HG02610 (cell line): Measurements from ENCODE around the gene IGLL1.
"Not testable (repeated sequence)": the region's sequence is repeated elsewhere in the genome, so short reads cannot be mapped to it uniquely, and the experiment has no call there.

Experiments used
- ATAC-seq: cut with Tn5 transposase; IDR thresholded peaks from one replicate; pipeline ENCODE4 v1.9.1; 2021; ENCODE audit warnings: mild to moderate bottlenecking, moderate library complexity; ENCODE audit not compliant: unreplicated experiment

Gene IGLL1

DNA sequence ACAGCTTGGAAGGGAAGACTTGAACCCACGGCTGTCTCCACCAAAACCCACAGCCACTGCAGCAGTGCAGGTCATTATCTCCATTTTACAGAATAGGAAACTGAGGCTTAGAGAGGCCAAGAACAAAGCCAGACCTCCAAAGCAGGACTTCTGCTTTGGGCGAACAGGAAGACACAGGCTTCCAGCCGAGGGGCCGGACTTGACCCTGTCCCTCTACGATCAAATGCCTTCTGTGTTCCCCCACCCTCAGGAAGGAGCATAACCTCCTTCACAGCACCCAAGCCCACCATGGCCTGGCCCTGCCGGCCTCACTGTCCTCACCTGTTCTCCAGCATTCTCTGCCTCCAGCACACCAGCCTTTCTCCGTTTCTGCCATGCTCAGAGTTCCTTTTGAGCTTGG, 15.8 kb downstream of the IGLL1 start:
- ATAC-seq: no peak

- no peak for ATAC-seq
Observed at GRCh38 chr22:23563111-23563510, 17.0 kb downstream of the IGLL1 start.

- ATAC-seq: no peak
Observed at GRCh38 chr22:23562186-23562585, 17.9 kb downstream of the IGLL1 start.

DNA sequence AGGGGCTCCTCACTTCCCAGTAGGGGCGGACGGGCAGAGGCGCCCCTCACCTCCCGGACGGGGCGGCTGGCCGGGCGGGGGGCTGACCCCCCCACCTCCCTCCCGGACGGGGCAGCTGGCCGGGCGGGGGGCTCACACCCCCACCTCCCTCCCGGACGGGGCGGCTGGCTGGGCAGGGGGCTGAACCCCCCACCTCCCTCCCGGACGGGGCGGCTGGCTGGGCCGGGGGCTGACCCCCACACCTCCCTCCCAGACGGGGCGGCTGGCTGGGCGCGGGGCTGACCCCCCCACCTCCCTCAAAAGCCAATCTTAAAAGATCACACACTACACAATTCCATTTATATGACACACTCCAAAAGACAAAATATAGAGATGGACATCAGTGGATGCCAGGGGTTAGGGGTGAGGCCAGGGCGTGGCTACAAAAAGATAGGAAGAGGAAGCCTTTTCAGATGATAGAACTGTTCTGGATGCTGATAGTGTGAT, 19.0 kb downstream of the IGLL1 start:
- ATAC-seq: not testable (repeated sequence)

DNA sequence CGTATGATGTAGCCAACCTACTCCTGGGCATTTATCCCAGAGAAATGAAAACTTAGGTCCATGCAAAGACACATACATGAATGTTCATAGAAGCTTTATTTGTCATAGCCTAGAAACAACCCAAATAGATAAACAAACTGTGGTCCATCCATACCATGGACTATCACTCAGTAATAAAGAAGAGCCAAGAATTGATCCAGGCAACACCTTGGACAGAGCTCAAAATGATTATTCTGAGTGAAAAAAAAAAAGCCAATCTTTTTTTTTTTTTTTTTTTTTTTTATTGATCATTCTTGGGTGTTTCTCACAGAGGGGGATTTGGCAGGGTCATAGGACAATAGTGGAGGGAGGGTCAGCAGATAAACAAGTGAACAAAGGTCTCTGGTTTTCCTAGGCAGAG, 19.9 kb downstream of the IGLL1 start:
- not testable (repeated sequence) for ATAC-seq

GRCh38 chr22:23557467-23557866, 22.6 kb downstream of the IGLL1 start:
- no peak for ATAC-seq

- ATAC-seq: no peak
Observed at GRCh38 chr22:23557036-23557435, 23.1 kb downstream of the IGLL1 start.

DNA sequence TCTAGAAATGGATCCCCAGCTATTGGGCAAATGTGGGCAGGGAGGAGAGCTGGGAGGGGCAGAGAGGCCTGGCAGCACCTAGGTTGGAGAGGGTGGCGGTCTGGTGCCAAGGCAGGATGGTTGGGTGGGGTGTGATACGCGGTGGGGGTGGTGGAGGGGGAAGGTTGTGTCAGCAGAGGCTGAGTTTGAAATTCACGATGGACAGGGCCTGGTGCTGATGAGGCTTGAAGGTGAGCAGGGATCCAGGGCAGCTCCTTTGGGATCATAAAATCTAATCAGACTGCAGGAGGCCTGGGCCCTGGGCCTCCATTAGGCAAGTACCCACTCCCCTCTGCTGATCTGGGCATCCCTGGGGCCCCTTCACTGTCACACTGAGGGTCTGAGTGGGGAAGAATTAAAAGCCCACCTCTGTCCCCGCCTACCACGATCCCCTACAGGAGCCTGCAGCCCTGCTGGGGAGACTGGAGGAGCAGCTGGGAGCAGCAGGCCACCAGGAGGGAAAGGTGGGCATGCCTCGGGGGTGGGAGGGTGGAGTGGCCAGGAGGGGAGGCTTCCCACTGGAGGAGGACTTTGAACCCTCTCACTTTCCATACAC, 24.0 kb downstream of the IGLL1 start:
- ATAC-seq: no peak

DNA sequence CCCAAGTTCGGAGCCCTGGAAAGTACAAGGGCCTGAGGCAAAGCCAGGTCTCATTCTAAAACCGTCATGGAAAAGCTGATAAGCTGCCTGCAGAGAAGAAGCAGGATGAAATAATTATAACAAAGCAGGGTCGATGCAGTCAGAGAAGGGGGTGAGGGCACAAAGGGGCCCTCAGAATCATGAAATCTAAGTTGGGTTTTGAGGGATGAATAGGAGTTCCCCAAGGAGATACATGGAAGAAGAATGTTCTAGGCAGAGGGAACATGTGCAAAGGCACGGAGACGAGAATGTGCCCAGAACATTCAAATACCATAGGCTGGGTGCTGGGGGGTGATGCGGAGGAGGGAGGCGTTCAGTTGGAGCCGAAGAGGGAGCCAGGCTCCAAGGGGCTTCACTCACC, 25.0 kb downstream of the IGLL1 start:
- ATAC-seq: no peak

GRCh38 chr22:23553924-23554870, 25.9 kb downstream of the IGLL1 start:
- no peak for ATAC-seq

GRCh38 chr22:23553438-23553837, 26.7 kb downstream of the IGLL1 start:
- ATAC-seq: no peak

DNA sequence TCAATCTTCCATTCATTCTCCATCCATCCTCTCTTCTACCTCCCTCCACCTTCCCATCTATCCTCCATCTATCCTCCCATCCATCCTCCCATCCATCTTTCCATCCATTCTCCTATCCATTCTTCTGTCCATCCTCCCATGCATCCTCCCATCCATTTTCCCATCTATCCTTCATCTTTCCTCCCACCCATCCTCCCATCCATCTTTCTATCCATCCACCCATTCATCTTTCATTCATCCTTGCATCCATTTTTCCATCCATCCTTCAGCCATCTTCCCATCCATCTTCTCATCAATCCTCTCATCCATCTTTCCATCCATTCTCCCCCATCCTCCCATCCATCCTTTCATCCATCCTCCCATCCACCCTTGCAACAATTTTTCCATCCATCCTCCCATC, 27.5 kb downstream of the IGLL1 start:
- no peak for ATAC-seq

- ATAC-seq: no peak
Observed at GRCh38 chr22:23551385-23551784, 28.7 kb downstream of the IGLL1 start.

- ATAC-seq: no peak
Observed at GRCh38 chr22:23550049-23550650, 29.9 kb downstream of the IGLL1 start.

GRCh38 chr22:23549198-23549595, 30.9 kb downstream of the IGLL1 start:
- ATAC-seq: no peak

DNA sequence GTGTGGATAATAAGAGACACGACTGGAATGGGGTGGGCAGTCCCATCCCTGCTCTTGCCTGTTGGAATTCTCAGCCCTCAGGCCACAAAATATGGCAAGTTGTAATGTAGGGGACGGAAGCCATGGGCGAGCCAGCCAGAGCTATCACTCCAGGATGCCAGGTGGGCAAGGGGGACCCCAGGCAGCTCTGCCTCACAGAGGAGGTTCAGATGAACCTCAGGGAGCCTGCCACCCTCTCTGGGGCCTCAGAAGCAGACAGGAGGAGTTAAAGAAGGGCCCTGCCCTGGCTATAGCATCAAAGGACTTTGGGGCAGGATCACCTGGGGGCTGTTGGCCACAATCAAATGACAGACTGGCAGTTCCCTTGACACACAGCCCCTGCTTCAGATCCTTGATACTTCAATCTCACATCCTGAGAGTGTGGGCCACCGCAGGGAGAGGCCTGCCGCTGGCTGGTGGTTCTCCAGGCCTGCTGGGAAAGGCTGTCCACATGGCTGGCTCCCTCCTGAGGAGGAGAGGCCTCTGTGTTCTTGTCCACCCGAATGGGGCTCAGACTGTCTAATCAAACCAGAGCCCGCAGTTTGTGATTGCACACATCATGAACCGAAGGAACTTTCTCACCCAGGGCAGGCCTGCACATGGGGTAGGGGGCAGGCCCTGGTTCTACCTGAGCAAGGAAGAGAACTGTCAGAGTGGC, 31.4 kb downstream of the IGLL1 start:
- ATAC-seq: no peak

- ATAC-seq: no peak
Observed at GRCh38 chr22:23547818-23548500, 32.1 kb downstream of the IGLL1 start.

- not testable (repeated sequence) for ATAC-seq
Observed at GRCh38 chr22:23547382-23547781, 32.7 kb downstream of the IGLL1 start.

DNA sequence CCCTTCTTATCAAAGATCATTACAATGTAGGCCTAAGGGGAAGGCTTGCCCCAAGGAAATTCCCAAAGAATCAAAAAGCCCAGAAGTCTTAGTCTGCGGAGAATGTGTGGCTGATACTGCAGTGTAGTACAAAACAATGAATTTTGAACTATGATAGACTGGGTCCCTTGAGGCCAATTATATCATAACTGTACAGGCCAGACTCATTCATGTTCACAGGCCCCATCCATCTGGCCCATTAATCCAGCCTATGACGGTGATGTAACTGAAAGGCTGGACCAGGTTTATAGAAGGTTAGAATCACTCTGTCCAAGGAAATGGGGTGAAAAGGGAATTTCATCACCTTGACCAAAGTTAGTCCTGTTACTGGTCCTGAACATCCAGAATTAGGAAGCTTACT, 35.2 kb downstream of the IGLL1 start:
- no peak for ATAC-seq

DNA sequence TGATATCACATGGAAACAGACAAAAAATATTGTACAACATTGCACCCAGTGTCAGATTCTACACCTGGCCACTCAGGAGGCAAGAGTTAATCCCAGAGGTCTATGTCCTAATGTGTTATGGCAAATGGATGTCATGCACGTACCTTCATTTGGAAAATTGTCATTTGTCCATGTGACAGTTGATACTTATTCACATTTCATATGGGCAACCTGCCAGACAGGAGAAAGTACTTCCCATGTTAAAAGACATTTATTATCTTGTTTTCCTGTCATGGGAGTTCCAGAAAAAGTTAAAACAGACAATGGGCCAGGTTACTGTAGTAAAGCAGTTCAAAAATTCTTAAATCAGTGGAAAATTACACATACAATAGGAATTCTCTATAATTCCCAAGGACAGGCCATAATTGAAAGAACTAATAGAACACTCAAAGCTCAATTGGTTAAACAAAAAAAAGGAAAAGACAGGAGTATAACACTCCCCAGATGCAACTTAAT, 36.5 kb downstream of the IGLL1 start:
- ATAC-seq: not testable (repeated sequence)
